DOHH2 (cell line): ENCODE measurements around the gene LEF1.

ENCODE experiments used
- CTCF ChIP-seq: fragments of 200-600 bp; sonication (generic); IDR thresholded peaks from one replicate; pipeline ENCODE4 v1.5.1; 2014; ENCODE audit warnings: antibody characterized with exemption, mild to moderate bottlenecking, low read depth, low read length; ENCODE audit not compliant: poor library complexity, severe bottlenecking
- EZH2phosphoT487 ChIP-seq: fragments of 200-600 bp; sonication (generic); IDR thresholded peaks from 2 replicates; pipeline ENCODE4 v1.6.1; 2017; ENCODE audit warnings: borderline replicate concordance, mild to moderate bottlenecking, antibody characterized with exemption, low read length, moderate library complexity, mixed read lengths

- no peak for TF ChIP-seq CTCF
- no peak for TF ChIP-seq EZH2phosphoT487
Measured at GRCh38 chr4:108160741-108161352, 7.9 kb downstream of the LEF1 start.
